Stimulated activated CD4-positive, alpha-beta T cell treated with anti-CD3 and anti-CD28 coated beads, Interleukin-4, amount 100 ng/mL, for 1 hour (primary cell): ENCODE data around the gene AP2M1.

Source experiments
- DNase-seq: peaks from one replicate; pipeline ENCODE4 v3.0.0-alpha.2; 2020

Gene AP2M1

GRCh38 chr3:184230081-184230602, 55.5 kb downstream of the AP2M1 start:
- DNase-seq, result peak; percentile 23

DNA sequence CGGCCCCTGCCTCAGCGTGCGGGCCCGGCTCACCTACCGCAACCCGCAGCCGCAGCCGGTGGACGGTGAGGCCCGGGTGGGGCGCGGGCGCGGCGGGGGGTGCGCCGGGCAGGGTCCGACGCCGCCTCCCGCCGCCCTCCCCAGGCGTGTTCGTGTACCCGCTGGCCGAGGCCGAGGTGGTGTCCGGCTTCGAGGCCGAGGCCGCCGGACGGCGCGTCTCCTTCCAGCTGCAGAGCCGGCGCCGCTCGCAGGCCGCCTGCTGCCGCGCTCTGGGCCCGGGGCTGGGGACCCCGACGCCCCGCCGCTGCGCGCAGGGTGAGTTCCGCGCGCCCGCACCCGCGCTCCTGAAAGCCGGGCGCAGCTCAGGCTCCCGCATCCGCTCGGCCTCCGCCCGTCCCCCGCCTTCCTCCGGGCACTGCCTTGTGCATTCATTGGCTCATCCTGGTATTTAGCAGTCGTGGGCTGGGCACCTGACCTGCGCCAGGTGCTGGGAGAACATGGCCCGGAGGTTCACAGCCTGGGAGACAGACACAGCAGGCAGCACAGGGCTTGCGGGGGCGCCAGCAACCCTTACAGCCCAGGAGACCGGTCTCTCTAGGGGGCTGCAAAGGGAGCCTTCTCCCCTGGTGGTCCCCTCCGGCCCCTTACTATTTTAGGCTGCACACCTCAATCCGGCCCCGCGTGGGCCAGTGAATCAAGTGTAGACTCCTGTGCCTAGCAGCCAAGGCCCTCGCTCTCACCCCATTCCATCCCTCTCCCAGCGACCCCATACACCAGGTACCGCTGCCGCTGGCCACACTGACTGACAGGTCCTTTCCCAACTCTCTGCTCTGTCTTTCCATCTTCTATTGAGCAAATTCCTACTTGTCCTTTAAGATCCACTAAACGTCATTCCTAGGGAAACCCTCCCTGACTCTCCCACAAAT, 56.2 kb downstream of the AP2M1 start:
- DNase-seq, result no peak

GRCh38 chr3:184231671-184232070, 57.0 kb downstream of the AP2M1 start:
- DNase-seq, result no peak

- no peak for DNase-seq
Measured at GRCh38 chr3:184233127-184233843, 58.6 kb downstream of the AP2M1 start.
